ENCODE data around the gene FBF1.

FBF1 gene

GRCh38 chr17:75909812-75910274, 31.0 kb downstream of the FBF1 start:
- H3K27ac ChIP-seq = peak overlapping the region; percentile 94
- no peak for TF ChIP-seq CTCF (conservative IDR thresholded peaks at IDR 0.05)

- peak overlapping the region; percentile 94 for H3K27ac ChIP-seq
- no peak for TF ChIP-seq CTCF (conservative IDR thresholded peaks at IDR 0.05)
Measured at GRCh38 chr17:75909051-75909811, 31.6 kb downstream of the FBF1 start.

GRCh38 chr17:75908201-75908600, 32.6 kb downstream of the FBF1 start:
- no peak for TF ChIP-seq CTCF (conservative IDR thresholded peaks at IDR 0.05)
- H3K27ac ChIP-seq = peak overlapping the region; percentile 94; the same call in 1 of the 2 replicates

- TF ChIP-seq CTCF (conservative IDR thresholded peaks at IDR 0.05) = no peak
Measured at GRCh38 chr17:75906143-75906884, 34.5 kb downstream of the FBF1 start.

GRCh38 chr17:75904749-75905521, 35.9 kb downstream of the FBF1 start, which contains the start of gene MRPL38:
TSS of gene MRPL38 (minus strand) at chr17:75904884. CDS start at chr17:75904875, 9 bp downstream.
- H3K27ac ChIP-seq = peak within 1 kb of the TSS; percentile 86
- peak; percentile 98 for TF ChIP-seq CTCF (conservative IDR thresholded peaks at IDR 0.05)

More at GRCh38 chr17:75906143-75906884, 34.5 kb downstream of the FBF1 start:
- H3K27ac ChIP-seq = peak overlapping the region; percentile 86

- H3K27ac ChIP-seq = no peak overlapping the region
- TF ChIP-seq CTCF (conservative IDR thresholded peaks at IDR 0.05) = no peak
Measured at GRCh38 chr17:75902406-75902805, 38.4 kb downstream of the FBF1 start.

- TF ChIP-seq CTCF (conservative IDR thresholded peaks at IDR 0.05) = no peak
- no peak overlapping the region for H3K27ac ChIP-seq
Measured at GRCh38 chr17:75901727-75902126, 39.1 kb downstream of the FBF1 start.

Data from VCaP (cell line).